22Rv1 (cell line): ENCODE results near the gene ABCC9.
"Not testable (repeated sequence)": the region's sequence is repeated elsewhere in the genome, so short reads cannot be mapped to it uniquely, and the experiment has no call there.

ENCODE experiments used
- ZFX ChIP-seq: fragments of 450-650 bp; IDR thresholded peaks from 2 replicates; pipeline ENCODE4 v1.6.1; 2017; ENCODE audit warnings: antibody characterized with exemption, borderline replicate concordance
- TF ChIP-seq, protein P1 (sequence below): fragments of 450-650 bp; IDR thresholded peaks from 2 replicates; pipeline ENCODE4 v1.5.1; 2017; ENCODE audit warnings: mild to moderate bottlenecking

DNA sequence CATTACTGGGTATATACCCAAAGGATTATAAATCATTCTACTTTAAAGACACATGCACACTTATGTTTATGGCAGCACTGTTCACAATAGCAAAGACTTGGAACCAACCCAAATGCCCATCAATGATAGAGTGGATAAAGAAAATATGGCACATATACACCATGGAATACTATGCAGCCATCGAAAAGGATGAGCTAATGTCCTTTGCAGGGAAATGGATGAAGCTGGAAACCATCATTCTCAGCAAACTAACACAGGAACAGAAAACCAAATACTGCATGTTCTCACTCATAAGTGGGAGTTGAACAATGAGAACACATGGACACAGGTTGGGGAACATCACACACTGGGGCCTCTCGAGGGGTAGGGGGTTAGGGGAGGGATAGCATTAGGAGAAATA, 128.9 kb downstream of the ABCC9 start:
- not testable (repeated sequence) for TF ChIP-seq ZFX
- TF ChIP-seq, protein P1, sequence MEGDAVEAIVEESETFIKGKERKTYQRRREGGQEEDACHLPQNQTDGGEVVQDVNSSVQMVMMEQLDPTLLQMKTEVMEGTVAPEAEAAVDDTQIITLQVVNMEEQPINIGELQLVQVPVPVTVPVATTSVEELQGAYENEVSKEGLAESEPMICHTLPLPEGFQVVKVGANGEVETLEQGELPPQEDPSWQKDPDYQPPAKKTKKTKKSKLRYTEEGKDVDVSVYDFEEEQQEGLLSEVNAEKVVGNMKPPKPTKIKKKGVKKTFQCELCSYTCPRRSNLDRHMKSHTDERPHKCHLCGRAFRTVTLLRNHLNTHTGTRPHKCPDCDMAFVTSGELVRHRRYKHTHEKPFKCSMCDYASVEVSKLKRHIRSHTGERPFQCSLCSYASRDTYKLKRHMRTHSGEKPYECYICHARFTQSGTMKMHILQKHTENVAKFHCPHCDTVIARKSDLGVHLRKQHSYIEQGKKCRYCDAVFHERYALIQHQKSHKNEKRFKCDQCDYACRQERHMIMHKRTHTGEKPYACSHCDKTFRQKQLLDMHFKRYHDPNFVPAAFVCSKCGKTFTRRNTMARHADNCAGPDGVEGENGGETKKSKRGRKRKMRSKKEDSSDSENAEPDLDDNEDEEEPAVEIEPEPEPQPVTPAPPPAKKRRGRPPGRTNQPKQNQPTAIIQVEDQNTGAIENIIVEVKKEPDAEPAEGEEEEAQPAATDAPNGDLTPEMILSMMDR, result not testable (repeated sequence)
